Parathyroid adenoma (tissue), 2 donors: Measurements from ENCODE around the gene ADGB.
A peak's percentile ranks its signal among the peaks of the same experiment; 100 is the strongest.

Experiments used
- H2AFZ ChIP-seq: fragments of 300-600 bp; sonication (generic); one replicate; pipeline ENCODE4 v1.7.0; 2017; ENCODE audit warnings: antibody characterized with exemption, mild to moderate bottlenecking
- H3K27ac ChIP-seq: fragments of 300-600 bp; sonication (generic); one replicate; pipeline ENCODE4 v1.7.0; 2017
- H3K27me3 ChIP-seq: fragments of 300-600 bp; sonication (generic); one replicate; pipeline ENCODE4 v1.7.0; 2017; ENCODE audit warnings: low read length; ENCODE audit not compliant: control insufficient read depth, insufficient read depth
- H3K36me3 ChIP-seq: fragments of 300-600 bp; sonication (generic); one replicate; pipeline ENCODE4 v1.7.0; 2017; ENCODE audit warnings: low read length; ENCODE audit not compliant: control insufficient read depth, insufficient read depth
- H3K4me1 ChIP-seq: fragments of 300-600 bp; sonication (generic); one replicate; pipeline ENCODE4 v1.7.0; 2017; ENCODE audit warnings: control low read depth
- H3K4me2 ChIP-seq: fragments of 300-600 bp; sonication (generic); one replicate; pipeline ENCODE4 v1.7.0; 2017; ENCODE audit warnings: low read length
- H3K4me3 ChIP-seq: fragments of 300-600 bp; sonication (generic); one replicate; pipeline ENCODE4 v1.7.0; 2017; ENCODE audit warnings: low read depth, low read length
- H3K79me2 ChIP-seq: fragments of 300-600 bp; sonication (generic); one replicate; pipeline ENCODE4 v1.7.0; 2017; ENCODE audit warnings: control low read depth
- H3K9ac ChIP-seq: fragments of 300-600 bp; sonication (generic); one replicate; pipeline ENCODE4 v1.7.0; 2017; ENCODE audit warnings: mild to moderate bottlenecking
- H3K9me3 ChIP-seq: fragments of 300-600 bp; sonication (generic); one replicate; pipeline ENCODE4 v1.7.0; 2017; ENCODE audit warnings: low read length; ENCODE audit not compliant: control insufficient read depth
- CTCF ChIP-seq: fragments of 300-600 bp; sonication (generic); IDR thresholded peaks from one replicate; pipeline ENCODE4 v1.7.0; 2017; ENCODE audit warnings: antibody characterized with exemption, mild to moderate bottlenecking
- donor health status: primary hyperparathyroidism.

The ADGB gene

DNA sequence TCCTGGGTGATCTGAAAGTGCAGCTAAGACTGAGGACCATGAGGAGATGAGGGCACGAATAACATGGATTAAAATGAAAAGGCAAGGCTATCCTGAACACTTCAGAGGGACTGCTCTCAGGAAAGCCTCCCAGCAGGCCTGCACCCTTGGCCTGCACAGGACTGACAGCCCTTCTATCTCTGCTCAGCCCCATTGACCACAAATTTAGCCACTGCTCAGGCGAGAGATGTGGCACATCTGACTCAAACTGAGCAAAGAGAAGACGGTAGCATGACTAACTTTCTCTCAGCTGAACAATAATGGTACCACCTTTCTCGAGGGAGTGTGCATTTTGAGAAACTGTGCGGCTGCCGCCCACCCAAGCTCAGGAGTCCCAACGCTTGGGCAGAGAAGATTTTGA lies 257.5 kb downstream of the ADGB start:
- peak overlapping the region; percentile 31 for H2AFZ ChIP-seq
- no peak overlapping the region for H3K4me3 ChIP-seq
- no peak overlapping the region for H3K9ac ChIP-seq
- no peaks in the 10 kb centered on the region for H3K9me3 ChIP-seq
- TF ChIP-seq CTCF, result no peak
- peak overlapping the region; percentile 98 for H3K27ac ChIP-seq
- no peaks in the 10 kb centered on the region for H3K27me3 ChIP-seq
- H3K4me2 ChIP-seq, result no peak overlapping the region
- peaks cover 36% of the 10 kb centered on the region for H3K4me1 ChIP-seq
- no peaks in the 10 kb centered on the region for H3K79me2 ChIP-seq
- H3K36me3 ChIP-seq, result no peaks in the 10 kb centered on the region

DNA sequence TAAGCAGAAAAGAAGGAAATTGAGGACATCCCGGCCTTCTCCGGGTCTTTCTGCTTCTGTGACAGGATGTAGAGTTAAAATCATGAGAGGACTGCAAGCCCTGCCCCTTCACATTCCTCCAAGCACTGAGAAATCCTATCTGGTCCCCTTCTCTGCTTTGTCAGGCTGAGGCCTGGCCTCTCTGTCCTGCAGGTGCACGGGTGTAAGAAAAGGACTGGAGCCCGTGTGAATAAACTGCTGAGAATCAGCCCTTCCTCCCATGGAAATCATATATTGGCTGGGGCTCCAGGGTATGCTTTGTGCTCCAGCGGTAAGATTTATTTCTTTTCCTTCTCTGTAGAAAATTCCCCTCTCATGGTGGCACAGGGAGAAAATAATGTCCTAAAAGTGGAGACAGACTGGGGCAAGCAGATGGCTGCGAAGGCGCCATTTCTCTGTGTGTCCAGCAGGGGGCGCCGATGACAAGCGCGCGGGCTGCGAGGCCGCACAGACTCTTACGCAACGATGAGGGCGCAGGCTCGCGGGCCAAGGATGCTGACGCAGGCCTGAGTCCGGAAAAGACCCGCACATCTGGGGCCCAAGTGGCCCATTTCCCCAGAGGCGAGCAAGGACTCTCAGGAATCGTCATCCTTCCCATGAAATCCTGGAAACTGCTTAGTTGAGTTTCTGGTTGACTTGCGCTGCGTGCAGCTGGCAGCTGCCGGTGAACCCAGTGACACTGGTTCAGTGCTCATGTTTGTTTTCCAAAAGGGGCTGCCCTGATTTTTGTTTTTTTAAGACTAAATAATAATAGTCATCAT lies 258.6 kb downstream of the ADGB start:
- peak overlapping the region; percentile 92 for H2AFZ ChIP-seq
- H3K4me3 ChIP-seq, result peak overlapping the region; percentile 25
- H3K9me3 ChIP-seq, result no peaks in the 10 kb centered on the region
- no peaks in the 10 kb centered on the region for H3K27me3 ChIP-seq
- no peaks in the 10 kb centered on the region for H3K79me2 ChIP-seq
- peak; percentile 100 for TF ChIP-seq CTCF
- H3K36me3 ChIP-seq, result no peaks in the 10 kb centered on the region
- H3K9ac ChIP-seq, result peak overlapping the region; percentile 1
- peak overlapping the region; percentile 44 for H3K4me2 ChIP-seq
- H3K27ac ChIP-seq, result peak overlapping the region; percentile 98
- H3K4me1 ChIP-seq, result peaks cover 42% of the 10 kb centered on the region

DNA sequence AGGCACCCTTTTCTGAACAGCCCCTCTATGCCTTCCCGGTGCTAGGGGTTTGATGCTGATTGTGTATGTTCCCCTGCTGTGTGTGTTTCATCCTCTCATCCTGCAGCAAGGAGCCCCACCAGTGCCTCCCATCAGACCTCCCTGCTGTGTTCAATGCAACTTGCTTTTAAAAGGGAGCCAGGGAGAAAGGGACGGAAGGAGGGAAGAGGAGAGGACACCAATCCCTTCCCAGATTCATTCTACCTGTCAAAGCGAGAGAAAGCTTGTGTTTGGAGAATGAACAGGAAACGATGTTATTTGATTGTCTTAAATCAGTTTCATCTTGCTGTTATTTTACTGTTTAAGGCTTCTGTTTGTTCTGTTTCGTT lies 259.2 kb downstream of the ADGB start:
- Histone ChIP-seq H3K9me3 (no peaks in the 10 kb centered on the region), H3K4me1 (peaks cover 46% of the 10 kb centered on the region), H3K27me3 (no peaks in the 10 kb centered on the region), H3K36me3 (no peaks in the 10 kb centered on the region), H3K4me2 (peak overlapping the region; percentile 44), H3K27ac (peak overlapping the region; percentile 98), H3K4me3 (peak overlapping the region; percentile 25), H2AFZ (peak overlapping the region; percentile 92), H3K79me2 (no peaks in the 10 kb centered on the region), H3K9ac (peak overlapping the region; percentile 1)
- TF ChIP-seq CTCF, result no peak

GRCh38 chr6:146859206-146859605 lies 260.4 kb downstream of the ADGB start:
- no peak overlapping the region for H2AFZ ChIP-seq
- no peak overlapping the region for H3K9ac ChIP-seq
- H3K4me1 ChIP-seq, result peaks cover 54% of the 10 kb centered on the region
- TF ChIP-seq CTCF, result no peak
- no peaks in the 10 kb centered on the region for H3K36me3 ChIP-seq
- H3K27me3 ChIP-seq, result no peaks in the 10 kb centered on the region
- no peak overlapping the region for H3K4me3 ChIP-seq
- H3K4me2 ChIP-seq, result no peak overlapping the region
- H3K9me3 ChIP-seq, result no peaks in the 10 kb centered on the region
- H3K79me2 ChIP-seq, result no peaks in the 10 kb centered on the region
- H3K27ac ChIP-seq, result peak overlapping the region; percentile 98
